Astrocyte of the spinal cord (primary cell): ENCODE data around the gene PLIN4.
"Not testable (repeated sequence)": the region's sequence is repeated elsewhere in the genome, so short reads cannot be mapped to it uniquely, and the experiment has no call there.

Experiments
- DNase-seq: peaks from one replicate; pipeline ENCODE4 v3.0.0; 2011; ENCODE audit warnings: low read depth, low spot score
- H3K4me3 ChIP-seq: 2 replicates; pipeline ENCODE4 v1.5.1; 2011; ENCODE audit warnings: low read depth, mild to moderate bottlenecking, low read length, moderate library complexity
- CTCF ChIP-seq: IDR thresholded peaks from 2 replicates; pipeline ENCODE4 v1.5.1; 2012; ENCODE audit warnings: low read depth, mild to moderate bottlenecking, low read length, inconsistent platforms
- in situ Hi-C: cut with HindIII; loops from 2 replicates; pipeline ENCODE4 v1.10.0; 2017; ENCODE audit warnings: low sequenced_read_pairs

PLIN4 gene

GRCh38 chr19:4529924-4530522, 11.7 kb upstream of the PLIN4 start:
- no peak overlapping the region for H3K4me3 ChIP-seq
- no peak for TF ChIP-seq CTCF
- DNase-seq, result no peak
- in situ Hi-C loops, result no loop called here

GRCh38 chr19:4528843-4529242, 10.6 kb upstream of the PLIN4 start:
- no peak overlapping the region for H3K4me3 ChIP-seq
- TF ChIP-seq CTCF, result no peak
- DNase-seq, result no peak
- in situ Hi-C loops, result no loop called here

GRCh38 chr19:4527377-4527776, 9.1 kb upstream of the PLIN4 start:
- in situ Hi-C loops, DNase-seq, H3K4me3 ChIP-seq: not testable (repeated sequence)

- in situ Hi-C loops, result no loop called here
- no peak for DNase-seq
- no peak for TF ChIP-seq CTCF
- H3K4me3 ChIP-seq, result no peak overlapping the region
These were observed 7.3 kb upstream of the PLIN4 start for GRCh38 chr19:4525563-4526002.

GRCh38 chr19:4524808-4525562, 6.7 kb upstream of the PLIN4 start:
- TF ChIP-seq CTCF, result peak; percentile 93
- H3K4me3 ChIP-seq, result no peak overlapping the region
- peak; percentile 31 for DNase-seq
- in situ Hi-C loops, result no loop called here

- no peak for DNase-seq
- in situ Hi-C loops, result no loop called here
- H3K4me3 ChIP-seq, result no peak overlapping the region
These were observed 5.2 kb upstream of the PLIN4 start for GRCh38 chr19:4523306-4524110.

More at GRCh38 chr19:4523306-4524110, 5.2 kb upstream of the PLIN4 start:
- TF ChIP-seq CTCF, result peak; percentile 85
